A549 treated with dexamethasone at 1 μM for 4 hours (cell line): Measurements from ENCODE around the gene ADPGK. TPM values are rescaled to one million over a fixed set of nuclear protein-coding genes. Genes with fewer than 3 reads are reported as not detected.

Experiments
- total RNA-seq: library from RNA; stranded (reverse); fragments of 200-300 nt; extraction: Qiagen RNA extraction; gene quantifications from 5 replicates; pipeline ENCODE4 v1.2.3, GENCODE V29; 2022

ADPGK gene
- 67.1 to 73.7 TPM (median 71.4 TPM) in 5 replicates for total RNA-seq

DNA sequence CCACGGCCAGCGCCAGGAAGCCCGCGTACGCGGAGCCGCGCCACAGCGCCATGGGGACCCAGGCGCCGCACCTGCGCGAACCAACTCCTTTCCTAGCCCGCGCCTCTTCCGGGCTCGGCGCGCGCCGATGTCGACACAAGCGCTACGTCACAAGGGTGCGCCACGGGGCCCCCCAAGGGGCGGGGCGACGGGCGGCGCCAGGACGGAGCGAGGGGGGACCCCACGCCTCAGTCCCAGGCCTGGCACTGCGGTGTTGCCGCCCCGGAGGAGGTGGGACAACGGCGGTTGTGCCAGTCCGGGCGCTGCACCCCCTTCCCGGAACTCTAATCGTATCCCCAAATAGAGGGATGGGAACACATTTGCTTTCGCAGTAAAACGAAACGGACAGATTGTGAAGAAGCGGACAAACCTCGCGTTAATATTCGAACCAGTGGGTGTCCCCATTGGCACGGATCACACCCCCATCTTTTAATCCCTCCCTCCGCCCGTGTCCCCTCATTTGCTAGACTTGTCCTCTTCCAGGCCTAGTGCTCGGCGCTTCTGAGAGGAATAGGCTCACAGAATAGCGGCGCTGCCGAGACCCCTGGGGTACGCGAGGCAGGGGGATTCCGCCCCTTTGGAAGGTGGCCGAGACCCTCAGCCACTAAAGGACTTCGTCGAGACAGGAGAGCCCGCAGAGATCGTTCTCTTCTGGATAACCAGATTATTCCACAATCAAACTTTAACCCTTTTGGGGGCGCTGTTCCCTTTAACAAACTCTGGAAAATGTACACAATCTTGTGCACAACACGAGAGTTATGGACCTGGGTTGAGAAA, at the start of gene ADPGK:
ADPGK (minus strand) TSS at position 119 of the 816 bp plus-strand sequence; CDS start at position 52, 67 bp downstream.

Other genes starting within 250 kb of the ADPGK start
- 0.05 TPM in 1 of 5 replicates, not detected in the others for gene GOLGA6B, start 129.1 kb downstream of the ADPGK start, total RNA-seq
- 0.10 TPM in 1 of 5 replicates, not detected in the others for gene HIGD2B, start 97.6 kb downstream of the ADPGK start, total RNA-seq
- gene BBS4, start 97.6 kb downstream of the ADPGK start, total RNA-seq: 14.0 to 17.8 TPM (median 15.4 TPM) in 5 replicates